ENCODE measurements around the gene KCNH8.

Gene KCNH8

DNA sequence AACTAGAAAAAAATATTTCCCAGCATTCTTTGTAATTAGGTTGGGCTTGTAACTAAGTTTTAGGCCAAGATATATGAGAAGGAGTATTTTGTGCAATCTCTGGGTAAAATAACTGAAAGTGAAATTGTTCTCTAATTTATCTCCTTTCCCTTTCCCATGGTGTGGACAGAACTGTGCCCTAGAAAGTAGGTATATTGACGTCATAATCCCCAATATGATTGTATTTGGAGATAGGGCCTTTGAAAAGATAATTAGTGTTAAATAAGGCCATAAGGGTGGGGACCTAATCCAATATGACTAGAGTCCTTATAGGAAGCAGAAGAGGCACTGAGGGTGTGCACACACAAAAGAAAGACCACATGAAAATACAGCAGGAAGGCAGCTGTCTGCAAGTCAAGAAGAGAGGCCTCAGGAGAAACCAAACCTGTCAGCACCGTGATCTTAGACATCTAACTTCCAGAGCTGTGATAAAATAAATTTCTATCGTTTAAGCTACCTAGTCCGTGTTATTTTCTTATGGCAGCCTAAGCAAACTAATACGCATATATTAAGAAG is 106.6 kb downstream of the KCNH8 start:
- no peak for DNase-seq

DNA sequence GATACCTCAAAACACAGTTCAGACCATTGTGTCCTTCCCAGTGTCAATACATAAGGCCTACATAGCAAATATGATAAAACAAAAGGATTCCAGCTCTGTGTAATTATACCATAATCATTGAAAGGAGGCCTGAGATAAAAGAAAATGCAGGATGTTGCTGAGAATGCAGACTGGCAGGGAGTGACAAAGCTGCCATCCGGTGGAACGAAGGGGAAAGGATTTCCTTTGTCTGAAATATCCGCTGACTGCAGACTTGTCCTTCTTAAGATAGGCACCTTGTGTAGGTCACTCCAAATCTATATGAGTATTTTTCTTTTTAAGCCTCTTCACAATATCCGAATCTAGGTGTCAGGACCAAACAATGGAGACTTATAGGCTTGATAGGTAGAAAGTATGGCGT is 108.0 kb downstream of the KCNH8 start:
- DNase-seq = no peak

DNA sequence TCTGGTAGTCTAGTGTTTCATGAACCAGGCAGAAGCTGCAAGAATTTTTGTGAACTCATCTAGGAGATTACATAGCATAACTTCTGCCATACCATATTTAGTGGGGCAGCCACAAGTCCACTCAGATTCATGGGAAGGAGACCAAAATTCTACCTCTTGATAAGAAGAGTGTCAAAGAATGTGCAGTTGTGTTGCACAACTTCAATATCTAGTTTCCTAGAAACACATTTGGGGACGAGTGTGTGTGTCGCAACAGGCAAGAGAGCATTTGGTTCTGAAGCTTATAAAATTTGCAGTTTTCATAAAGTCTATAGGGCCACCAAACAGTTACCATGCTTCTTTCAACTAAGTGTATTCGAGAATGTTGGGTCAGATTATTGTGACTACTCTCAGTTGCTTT is 115.3 kb downstream of the KCNH8 start:
- no peak for DNase-seq

- no peak for DNase-seq
These were observed 116.1 kb downstream of the KCNH8 start for GRCh38 chr3:19264424-19264823.

- DNase-seq = no peak
These were observed 118.7 kb downstream of the KCNH8 start for GRCh38 chr3:19267040-19267439.

- DNase-seq = no peak
These were observed 122.2 kb downstream of the KCNH8 start for GRCh38 chr3:19270481-19270880.

DNA sequence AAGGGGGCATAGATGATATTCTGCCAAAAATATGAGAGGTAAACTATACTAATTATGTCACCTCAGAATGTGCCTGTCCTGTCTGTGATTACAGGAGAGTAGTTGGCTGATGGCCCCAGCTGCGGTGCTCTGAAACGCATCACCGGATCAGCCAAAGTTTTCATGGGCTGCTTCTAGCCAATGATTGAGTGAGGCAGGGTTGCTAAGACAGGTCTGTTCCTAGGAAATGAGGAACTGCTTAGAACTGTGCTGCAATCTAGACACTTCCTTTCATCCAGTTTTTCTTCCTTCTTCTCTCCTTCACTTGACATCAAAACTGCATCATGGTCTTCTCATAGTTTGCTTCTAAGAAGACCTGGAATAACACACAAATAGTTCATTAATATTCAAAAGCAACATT is 124.0 kb downstream of the KCNH8 start:
- DNase-seq = no peak

DNA sequence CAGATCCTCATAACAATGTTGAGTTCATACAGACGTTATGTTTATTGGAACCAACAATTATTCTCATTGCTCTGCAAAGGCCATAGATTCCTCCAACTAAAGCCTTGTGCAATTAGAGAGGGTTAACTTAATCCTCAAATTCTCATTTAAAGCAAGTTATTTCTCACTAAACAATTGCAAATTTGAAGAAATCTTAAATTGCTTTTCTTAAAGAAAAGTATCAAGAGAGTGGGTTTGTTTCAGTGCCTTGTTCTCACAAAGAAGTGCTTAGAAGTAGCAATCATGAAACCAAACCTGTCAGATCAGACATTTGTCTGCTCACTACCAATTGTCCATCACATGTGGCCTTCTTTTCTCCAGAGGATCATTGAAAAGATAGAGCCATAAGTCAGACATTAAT is 124.8 kb downstream of the KCNH8 start:
- no peak for DNase-seq

DNA sequence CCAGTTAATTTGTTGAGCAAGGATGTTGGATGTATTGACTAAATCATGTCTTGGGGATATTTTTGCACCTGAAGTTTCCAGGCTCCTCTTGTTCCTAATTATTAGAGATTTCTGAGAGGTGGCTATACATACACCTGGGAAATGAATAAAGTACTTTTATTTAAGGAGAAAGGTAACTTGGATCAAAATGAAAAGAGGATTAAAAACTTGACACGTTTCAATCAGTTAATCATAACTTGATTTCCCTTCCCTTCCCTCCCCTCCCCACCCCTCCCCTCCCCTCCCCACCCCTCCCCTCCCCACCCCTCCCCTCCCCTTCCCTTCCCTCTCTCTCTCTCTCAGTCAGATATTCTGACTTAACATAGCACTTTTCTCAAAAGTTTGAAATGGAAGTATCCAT is 126.3 kb downstream of the KCNH8 start:
- no peak for DNase-seq

GRCh38 chr3:19284974-19285373 is 136.7 kb downstream of the KCNH8 start:
- no peak for DNase-seq

GRCh38 chr3:19293295-19293694 is 145.0 kb downstream of the KCNH8 start:
- DNase-seq = no peak

DNA sequence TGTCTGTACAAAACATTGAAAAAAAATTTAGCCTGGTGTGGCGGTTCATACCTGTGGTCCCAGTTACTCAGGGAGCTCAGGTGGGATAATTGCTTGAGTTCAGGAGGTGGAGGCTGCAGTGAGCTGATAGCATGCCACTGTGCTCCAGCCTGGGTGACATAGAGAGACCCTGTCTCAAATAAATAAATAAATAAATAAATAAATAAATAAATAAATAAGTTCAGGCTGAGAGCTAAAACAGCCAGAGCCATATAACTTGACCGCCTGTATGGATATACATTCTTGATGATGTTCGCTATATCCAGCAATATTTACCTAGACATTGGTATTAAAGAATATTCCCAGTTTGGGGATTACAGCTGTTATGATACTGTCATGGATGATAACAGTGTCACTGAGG is 146.9 kb downstream of the KCNH8 start:
- DNase-seq = no peak

DNA sequence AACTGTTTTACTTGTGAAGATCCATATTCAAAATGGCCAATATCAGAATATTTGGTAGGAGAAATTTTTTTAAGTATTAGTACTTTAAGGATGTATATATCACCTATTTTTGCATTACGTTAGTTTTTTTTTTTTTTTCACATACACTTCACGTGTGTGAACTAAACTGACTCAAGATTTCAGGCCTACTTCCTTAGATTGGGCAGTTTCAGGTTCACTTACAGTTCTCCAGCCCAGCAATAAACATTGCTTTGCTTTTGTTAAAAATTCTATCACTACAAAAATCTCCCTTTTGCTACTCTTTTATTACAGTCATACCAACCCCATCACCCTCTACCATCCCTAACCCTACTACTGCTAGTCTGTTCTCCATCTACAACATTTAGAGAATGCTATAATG is 183.6 kb downstream of the KCNH8 start:
- no peak for DNase-seq

- DNase-seq = no peak
These were observed 185.8 kb downstream of the KCNH8 start for GRCh38 chr3:19334120-19334519.

- no peak for DNase-seq
These were observed 190.5 kb downstream of the KCNH8 start for GRCh38 chr3:19338769-19339168.

GRCh38 chr3:19342389-19342788 is 194.1 kb downstream of the KCNH8 start:
- no peak for DNase-seq

DNA sequence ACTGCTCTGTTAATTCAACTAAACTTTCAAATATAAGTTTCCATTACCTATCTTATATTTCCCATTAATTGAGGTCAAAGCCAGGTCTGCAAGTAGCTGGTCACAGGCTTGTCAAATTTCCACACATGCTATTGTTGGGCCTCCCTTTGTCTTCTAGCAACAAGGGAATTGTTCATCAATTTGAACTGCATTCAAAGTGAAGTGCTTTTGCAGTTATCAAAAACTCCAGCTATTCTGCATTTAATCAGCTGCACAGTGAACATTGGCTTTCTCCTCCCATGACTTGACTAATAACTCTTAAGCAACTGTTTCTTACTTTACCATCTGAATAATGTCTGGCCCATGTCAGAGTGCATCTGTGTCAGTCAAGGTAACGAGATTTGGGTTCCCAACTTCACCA is 198.4 kb downstream of the KCNH8 start:
- DNase-seq = no peak

GRCh38 chr3:19347671-19348070 is 199.4 kb downstream of the KCNH8 start:
- DNase-seq = no peak

GRCh38 chr3:19348500-19348899 is 200.2 kb downstream of the KCNH8 start:
- DNase-seq = no peak

DNA sequence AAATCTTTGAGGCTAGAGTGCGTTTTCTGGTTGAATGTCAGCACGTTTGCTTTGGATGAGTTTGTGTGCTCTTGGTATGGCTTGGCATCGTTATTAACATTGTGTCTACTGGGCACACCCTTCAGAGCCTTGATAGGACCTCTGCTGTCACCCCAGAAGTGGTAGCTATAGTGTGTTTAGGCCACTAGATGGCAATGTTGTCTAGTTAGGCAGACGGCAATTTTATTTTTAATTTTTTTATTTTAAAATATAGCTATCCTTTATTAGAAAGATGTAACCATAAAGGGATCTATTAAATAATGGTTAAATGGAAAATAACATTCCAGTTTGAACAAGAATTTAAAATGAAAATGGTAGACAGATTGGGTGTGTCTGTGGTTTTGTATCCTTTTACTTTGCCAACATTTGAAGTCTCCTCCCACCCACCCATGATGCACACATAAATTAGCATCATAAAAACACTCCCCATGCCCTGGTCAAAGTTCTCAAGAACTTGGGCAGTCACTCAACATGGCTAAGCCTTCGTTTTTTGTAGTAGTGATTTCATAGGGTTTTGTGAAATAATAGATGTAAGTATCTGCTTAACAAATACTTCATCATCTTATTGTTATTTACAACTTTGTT is 200.7 kb downstream of the KCNH8 start:
- no peak for DNase-seq

GRCh38 chr3:19357947-19358346 is 209.6 kb downstream of the KCNH8 start:
- DNase-seq = no peak

DNA sequence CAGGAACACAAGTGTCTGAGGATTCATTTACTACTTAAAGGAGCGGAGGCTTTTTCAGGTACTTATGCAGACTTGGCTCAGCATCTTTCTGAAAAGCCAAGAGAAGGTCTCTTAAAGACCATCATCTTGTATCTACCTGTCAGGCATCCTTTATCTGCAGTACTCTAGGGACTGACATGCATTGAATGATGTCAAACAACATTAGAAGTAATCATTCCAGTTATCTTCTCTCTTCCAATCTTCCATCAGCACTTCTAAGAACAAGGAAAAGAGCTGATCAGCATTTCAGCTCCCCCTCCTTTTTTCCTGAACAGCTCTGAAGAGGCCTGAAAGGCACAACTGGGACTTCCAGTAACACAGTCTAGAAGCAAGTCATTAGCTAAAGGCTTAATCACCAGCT is 214.8 kb downstream of the KCNH8 start:
- DNase-seq = no peak

DNA sequence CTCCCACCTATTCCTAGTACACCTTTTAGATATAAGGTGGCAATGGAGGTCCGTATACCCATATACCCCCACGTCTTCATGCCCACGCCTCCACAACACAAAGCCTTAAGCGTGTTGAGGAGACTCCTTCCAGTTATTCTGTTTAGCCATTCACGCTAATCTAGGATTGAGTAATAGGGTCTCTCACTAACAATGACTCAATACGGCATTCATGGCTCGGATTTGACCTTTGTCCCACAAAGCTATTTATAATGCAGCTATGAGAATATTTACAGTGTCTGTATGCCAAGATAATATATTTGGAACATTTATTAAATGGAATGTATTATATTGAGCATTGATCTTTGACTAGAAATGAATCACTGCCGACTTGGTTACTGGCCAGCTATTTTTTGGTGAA is 215.8 kb downstream of the KCNH8 start:
- DNase-seq = no peak

GRCh38 chr3:19365471-19365870 is 217.2 kb downstream of the KCNH8 start:
- DNase-seq = no peak

DNA sequence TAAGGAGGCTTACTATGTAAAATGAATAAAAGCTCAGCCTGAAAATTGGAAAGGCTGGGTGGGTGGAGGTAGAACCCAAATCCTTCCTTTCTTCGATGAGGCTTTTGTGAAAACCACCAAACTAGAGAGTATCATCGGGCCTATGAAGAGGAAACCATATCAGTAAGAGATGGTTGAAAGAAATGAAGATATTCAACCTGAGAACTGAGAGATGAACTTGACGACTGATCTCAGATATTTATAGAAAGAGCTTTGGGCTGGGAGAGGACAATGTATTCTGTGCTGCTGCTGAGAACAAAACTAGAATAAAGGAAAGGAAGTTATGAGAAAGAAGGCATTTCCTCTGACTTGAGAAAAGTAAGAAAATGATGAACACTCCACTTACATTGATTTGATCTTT is 236.6 kb downstream of the KCNH8 start:
- no peak for DNase-seq

DNA sequence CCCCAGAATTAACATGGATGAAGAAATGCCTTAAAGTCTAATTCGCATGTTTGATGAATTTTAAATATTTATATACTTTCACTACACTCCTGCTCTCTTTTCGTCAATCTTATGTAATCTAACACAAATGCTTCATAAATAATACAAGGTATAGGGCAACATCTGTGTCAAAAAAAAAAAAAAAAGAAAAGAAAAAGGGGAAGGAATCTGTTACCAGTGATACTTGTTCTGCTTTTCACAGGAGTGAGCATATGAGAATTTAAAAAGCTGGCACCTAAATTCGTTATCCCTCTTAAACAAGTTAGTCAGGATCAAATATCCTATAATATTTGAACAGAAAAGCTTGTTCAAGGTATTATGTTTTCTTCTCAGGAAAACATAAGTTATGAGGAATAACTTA is 243.8 kb downstream of the KCNH8 start:
- DNase-seq = no peak
